ENCODE results near the gene HSPBP1. TPM values are rescaled to one million over a fixed set of nuclear protein-coding genes. Genes with fewer than 3 reads are reported as not detected.
"Not testable (repeated sequence)": the region's sequence is repeated elsewhere in the genome, so short reads cannot be mapped to it uniquely, and the experiment has no call there.

The HSPBP1 gene
- total RNA-seq, 1 donor from 2014 or later = 30.0 TPM

DNA sequence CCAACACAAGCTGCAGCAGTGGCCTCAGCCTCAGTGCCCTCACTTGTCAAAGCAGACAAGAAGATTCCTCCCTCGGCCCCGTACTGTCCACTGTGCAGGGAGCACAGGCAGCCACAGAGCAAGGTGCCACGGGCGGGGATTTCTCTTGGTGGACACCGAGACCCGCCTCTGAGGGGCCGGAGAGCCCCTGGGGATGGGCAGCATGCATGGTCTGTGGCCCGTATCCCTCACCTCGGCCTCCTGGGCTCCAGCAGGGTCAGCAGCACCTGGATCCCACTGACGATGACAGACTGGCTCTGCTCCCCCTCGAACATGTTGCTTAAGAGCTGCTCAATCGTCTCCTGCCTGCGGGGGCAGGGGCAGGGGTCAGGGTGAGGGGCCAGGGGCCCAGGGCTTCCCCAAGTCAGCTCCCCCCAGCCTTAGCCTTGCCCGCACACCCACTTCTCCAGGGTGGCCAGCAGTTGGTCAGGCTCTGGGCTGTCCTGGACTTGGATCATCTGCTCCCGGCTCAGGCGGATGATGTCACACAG is 37.9 kb downstream of the HSPBP1 start:
- intact Hi-C loops (cut with micrococcal nuclease) = no loop called here

DNA sequence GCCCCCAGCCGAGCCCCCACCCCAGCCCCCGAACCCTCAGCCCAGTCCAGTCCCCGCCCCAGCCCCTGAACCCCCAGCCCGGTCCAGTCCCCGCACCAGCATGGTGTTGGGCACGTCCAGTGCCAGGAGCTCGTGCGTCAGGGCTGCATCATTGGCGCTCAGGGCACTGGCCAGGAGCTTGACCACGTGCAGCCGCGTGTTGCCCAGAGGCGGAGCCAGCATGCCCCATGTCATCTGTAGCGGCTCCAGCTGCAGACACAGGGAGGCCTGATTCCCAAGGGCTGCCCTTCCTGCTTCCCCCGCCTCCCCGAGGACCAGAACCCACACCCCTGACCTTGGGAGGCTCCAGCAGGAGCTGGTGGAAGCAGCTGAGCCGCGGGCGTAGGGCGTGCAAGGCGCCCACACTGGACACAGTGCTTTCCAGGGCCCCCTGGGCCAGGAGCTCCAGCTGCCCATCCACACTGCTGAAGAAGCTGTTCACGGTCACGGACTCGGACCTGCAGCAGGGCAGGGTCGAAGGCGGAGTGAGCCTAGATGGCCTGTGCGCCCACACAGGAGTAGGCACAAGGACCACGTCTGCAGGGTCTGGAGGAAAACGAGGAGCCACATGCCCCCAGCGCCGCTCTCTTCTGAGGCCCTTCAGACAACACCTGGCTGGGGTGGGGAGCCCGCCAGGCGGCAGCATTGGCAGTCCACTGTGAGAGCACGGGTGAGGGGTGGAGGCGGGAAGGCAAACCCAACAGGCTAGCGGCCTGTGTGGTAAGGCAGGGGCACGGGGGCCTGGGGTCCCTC is 38.6 kb downstream of the HSPBP1 start:
- intact Hi-C loops (cut with micrococcal nuclease) = no loop called here

DNA sequence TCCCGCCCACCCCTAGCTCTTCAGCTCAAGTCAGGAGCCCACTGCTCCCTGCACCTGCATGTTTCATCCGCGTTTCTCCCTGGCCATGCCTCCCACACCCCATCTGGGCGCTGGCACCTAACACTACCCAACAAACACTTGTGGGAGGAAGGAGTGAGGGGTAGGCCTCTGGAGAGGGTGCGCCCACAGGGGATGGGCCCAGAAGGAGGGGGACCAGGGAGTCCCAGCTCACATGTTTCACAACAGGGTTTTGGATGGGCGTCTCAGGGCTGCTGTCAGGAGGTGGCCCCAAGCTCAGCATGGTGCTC is 39.2 kb downstream of the HSPBP1 start:
- intact Hi-C loops (cut with micrococcal nuclease) = no loop called here

DNA sequence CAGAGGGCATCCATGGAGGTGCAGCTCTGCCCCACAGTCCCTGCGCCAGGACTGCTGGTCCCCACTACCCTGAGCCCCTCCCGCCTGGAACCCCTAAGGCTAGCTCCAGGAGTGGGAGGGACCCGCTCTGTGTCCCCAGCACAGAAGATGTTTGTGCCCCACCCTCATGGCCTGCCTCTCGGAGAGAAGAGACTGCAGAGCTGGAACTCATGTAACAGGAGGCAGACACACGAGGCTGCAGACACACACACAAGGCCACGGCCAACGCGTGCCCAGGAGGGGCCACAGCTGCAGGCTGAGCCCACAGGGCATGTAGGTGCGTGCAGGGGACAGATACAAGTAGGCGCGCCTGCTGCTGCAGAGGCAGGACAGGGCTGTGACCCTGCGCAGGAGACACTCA is 40.9 kb downstream of the HSPBP1 start:
- intact Hi-C loops (cut with micrococcal nuclease) = no loop called here

DNA sequence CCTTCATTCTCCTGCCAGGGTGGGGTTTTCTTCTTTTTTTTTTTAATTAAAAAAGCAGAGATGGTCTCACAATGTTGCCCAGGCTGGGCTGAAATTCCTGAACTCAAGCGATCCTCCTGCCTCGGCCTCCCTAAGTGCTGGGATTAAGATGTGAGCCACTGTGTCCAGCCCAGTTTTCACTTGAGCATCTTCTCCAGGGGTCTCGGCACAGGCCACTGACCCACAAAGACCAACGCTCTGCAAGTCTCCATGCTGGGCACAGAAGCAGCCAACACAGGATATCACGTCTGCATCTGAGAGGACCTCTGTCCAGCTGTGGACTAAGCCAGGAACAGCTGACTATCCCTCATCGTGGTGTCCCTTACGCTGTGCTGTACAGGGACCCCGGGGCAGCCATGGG is 41.9 kb downstream of the HSPBP1 start:
- intact Hi-C loops (cut with micrococcal nuclease) = no loop called here

DNA sequence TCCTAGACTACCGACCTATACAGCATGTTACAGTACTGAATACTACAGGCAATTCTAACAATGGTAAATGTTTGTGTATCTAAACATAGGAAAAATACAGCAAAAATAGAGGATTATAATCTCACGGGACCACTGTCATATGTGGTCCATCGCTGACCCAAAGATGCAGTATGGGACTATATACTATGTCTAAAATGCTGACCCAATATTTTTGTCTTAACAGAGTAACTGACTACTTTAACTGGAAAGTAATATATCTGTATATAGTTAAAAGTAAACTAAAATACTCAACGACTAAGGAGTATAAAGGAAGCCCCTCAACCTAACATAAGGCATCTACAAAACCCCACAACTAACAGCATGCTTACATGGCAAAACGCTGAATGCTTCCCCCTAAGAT is 46.9 kb downstream of the HSPBP1 start:
- intact Hi-C loops (cut with micrococcal nuclease) = no loop called here

DNA sequence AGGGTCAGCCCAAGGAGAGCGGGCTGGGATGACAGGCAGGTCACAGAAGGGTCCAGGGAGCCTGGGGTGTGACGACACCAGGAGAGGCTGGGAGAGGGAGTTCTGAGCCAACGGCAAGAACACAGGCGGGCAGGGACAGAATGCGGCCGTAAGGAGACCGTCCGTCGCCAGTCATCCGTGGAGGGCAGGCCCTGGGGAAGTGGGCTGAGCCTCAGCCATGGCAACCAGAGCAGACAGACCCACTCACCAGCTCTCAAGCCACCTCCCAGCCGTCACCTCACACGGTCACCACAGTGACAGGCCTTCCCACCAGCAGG is 47.7 kb downstream of the HSPBP1 start:
- intact Hi-C loops (cut with micrococcal nuclease) = no loop called here

DNA sequence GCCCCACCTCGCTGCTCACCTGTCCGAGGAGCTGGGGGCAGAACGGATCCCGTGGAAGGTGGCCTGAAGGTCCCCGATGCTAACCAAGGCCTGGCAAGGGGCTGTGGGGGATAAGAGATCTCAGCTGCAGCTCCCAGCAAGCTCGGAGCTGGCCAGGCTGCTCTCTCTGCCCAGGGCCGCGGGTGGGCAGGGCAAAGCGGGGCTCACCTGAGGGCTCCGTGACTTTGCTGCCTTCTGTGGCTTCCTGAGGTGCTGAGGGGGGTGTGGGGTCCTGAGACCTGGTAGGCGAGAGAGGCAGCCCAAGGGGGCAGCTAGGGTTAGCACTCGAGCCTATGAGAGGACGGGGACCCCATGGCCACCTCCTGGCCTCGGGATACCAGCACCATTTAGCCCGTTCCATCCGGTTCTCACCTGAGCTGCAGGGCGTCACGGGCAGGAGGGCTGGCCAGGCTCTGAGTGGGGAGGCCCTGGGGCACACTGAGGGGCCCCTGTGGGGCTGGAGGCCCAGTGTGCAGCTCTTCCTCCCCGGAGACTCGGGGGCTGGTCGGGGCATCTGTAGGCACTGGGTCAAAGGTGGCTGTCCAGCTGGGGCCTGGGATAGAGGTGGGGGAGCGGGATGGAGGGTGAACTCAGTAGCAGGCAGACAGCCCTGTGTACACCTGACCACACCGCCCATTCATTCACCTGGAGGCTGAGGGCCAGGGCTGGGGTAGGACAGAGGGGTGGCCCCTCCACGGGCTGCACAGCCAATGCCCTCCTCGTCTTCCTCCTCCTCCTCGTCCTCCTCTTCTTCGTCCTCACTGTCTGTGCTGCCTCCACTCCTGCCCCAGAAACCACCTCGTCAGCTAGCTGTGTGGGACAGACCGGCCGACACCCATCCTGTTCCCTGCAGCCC is 48.3 kb downstream of the HSPBP1 start:
- intact Hi-C loops (cut with micrococcal nuclease) = no loop called here

DNA sequence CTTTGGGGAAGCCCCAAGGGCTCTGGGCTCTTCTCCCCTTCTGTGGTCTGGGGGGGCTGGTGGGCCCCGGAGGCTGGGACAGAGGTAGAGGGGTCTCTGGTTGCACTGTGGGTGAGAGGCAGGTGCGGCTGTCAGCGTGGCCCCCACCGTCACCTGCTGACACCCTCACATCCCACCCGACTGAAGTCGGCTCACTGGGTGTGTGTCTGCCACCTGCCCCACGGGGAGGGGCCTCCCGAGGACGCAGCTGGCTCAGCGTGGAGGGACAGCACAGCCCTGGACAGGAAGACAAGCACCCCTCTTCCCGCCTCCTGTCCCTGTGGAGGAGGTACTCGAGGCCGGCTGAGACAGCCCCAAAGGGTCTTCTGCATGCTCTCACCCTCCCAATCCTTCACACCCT is 49.1 kb downstream of the HSPBP1 start:
- intact Hi-C loops (cut with micrococcal nuclease) = no loop called here

DNA sequence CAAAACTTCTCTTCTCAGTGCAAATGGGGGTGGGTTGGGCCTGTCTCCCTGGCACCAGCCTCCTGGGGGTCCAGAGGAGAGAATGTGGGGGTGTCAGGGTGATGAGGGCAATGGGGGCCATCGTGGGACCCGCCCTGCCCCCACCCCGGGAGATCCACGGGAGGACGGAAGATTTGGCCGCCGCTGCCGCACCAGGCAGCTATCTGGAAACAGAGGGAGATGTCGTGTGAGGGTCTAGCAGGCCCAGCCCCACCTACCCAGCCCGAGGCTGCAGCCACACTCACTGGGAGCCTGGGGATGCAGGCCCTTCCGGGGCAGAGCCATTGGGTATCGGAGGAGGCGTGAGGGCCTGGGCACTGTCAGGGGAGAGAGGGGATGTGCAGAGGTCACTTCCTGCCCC is 49.6 kb downstream of the HSPBP1 start:
- intact Hi-C loops (cut with micrococcal nuclease) = no loop called here

DNA sequence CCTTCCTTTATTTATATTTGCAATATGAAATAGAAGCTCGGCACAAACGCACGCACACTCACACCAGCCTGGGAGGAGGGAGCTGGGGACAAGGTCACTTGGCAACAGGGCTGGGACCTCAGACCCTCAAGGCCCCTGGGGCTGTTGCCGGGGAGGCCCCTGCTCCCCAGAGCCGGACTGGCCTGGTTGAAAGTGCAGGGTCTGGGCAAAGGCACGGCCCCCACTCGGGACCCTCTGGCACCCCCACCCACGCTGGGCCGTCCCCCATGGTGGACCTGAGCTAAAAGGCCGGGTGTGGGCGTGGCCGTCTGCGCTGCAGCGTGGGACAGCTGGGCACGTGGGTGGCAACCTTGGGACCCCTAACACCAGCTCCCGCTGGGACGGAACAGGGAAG is 50.1 kb downstream of the HSPBP1 start:
- intact Hi-C loops (cut with micrococcal nuclease) = no loop called here

DNA sequence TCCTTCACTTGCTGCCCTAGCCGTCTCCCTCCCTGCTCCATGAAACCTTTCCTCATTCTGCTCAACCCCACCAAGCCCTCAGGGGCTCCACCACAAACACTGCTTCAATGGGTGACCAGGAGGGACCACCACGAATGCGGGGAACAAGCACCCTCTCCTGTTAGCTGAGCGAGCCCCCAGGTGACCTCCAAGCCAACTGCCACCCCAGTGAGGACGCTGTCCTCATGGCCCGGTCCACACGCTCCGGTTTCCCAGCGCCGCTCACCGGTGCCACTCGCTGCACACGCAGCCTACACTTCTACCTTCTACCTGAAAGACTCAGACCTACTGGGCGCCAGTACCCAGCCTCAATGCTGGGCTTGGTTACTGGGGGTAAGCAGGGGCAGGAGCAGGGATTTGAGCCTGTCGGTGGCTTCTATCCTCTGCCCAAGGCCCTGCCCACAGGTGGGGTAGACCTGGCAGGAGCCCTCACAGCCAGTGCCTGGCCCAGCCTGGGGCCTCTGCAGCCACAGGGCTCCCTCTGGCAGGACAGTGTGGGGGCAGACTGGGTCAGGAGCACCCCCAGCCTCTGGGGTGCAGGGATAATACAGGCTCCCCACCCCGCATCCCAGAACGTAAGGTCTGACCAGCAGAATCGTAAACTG is 50.6 kb downstream of the HSPBP1 start:
- intact Hi-C loops (cut with micrococcal nuclease) = no loop called here

DNA sequence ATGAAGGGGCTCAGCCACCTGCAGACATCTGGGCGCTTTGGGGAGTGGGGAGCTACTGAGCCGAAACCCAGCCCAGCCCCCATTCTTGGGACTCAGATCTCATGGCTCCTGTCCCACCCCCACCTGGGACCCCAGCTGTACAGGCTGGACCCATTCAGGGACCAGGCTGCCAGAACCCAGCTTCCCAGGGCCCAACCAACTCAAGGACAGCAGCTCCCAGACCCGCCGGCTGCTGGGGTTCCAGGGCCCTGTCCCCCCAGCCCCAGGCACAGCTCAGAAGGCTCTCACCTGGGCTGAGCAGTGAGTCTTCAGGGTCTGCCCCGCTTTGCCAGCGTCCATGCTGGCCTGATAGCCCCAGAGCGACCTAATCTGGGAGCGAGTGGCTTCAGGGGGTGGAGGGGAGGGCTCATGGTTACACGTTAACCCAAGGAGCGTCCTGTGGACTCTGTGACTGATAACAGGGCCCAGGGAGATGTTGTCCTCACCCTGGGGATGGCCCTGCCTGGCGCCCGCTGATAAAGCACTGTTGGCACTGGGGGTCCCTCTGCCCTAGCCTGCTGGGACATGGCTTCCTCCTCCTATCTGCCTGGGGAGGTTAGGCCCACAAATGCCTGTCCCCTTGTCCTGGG is 51.4 kb downstream of the HSPBP1 start, which contains the start of gene TMEM86B:
TMEM86B (minus strand) TSS at position 361 of the 629 bp plus-strand sequence; CDS start at position 339, 22 bp downstream.
- intact Hi-C loops (cut with micrococcal nuclease) = no loop called here

DNA sequence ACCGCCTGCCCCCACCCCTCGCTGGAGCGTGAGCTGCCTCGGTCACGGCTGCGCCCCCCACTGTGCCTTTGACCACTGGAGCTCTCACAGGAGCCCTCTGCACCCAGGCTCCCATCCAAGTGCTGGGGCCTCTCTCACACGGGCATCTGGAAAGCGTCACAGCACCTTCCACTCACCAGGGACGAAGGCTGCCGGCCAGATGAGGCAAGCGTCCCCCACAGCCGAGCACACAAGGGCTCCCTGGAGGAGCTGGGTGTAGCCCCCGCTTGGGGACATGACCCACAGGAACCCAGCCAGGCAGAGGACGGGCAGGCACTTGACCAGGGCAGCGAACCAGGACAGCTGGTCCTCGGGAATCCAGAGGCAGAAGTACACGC is 51.9 kb downstream of the HSPBP1 start:
- intact Hi-C loops (cut with micrococcal nuclease) = no loop called here

DNA sequence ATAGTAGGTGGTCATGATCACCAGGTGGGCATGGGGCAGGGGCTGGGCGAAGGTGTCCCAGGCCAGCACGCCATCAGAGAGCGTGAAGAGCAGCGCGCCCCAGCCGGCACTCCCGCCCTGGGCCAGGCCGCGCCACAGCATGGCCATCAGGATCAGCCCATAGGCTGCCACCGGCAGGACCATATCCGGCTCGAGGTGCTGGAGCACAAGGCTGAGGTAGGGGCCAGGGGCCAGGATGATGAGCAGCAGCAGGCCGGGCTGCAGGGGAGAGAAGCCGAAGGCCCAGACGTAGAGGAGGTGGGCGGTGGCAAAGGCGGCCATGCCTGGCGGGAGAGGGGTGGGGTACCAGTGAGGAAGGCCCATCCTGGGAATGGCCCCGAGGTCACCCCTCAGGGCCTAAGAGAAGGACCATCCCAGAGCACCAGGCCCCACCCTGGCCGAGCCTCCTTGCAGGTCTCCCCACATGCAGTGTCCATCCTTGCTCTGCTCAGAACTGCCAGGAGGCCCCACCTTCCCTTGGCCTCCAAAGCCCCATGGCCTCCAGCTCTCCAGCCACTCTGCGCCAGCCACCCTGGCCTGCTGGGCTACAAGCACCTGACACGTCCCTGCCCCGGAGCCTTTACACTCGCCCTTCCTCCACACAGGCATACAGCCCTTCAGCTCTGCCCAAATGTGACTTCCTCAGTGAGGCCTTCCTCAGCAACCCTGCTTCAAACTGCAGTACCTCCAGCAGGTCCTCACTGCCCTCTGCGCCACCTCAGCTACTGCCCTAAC is 52.5 kb downstream of the HSPBP1 start:
- intact Hi-C loops (cut with micrococcal nuclease) = no loop called here

DNA sequence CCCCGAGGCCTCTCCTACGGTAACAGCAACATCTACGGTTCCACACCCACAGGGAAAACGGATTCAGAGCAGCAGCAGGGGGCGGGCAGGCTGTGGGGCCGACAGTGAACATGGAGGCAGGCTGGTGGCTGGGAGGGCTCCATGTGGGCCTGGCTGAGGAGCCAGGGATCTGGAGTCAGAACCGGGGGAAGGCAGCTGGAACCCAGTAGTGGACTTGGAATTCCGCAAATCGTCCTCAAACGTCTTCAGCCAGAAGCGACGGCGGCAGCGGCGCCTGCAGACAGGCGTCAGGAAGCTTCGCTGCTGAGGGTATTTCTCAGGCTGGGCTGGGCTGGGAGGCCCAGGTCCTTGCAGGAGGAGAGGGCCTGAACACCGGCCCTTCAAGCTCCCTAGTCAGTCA is 53.1 kb downstream of the HSPBP1 start:
- intact Hi-C loops (cut with micrococcal nuclease) = no loop called here

DNA sequence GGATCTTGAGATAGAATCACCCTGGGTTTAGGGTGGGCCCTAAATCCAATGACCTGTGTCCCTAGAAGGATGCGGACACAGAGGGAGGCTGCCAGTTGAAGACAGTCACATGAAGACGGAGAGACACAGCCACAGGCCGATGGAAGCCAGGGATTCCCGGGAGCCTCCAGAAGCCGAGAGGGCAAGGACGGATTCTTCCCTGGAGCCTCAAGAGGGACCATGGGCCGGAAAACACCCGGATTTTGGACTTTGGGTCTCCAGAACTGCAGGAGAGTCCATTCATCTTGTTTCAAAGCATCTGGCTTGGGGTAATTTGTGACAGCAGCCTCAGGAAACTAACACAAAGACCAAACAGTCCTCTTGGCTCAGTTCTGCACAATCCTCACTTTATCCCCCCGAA is 53.6 kb downstream of the HSPBP1 start:
- intact Hi-C loops (cut with micrococcal nuclease) = no loop called here

DNA sequence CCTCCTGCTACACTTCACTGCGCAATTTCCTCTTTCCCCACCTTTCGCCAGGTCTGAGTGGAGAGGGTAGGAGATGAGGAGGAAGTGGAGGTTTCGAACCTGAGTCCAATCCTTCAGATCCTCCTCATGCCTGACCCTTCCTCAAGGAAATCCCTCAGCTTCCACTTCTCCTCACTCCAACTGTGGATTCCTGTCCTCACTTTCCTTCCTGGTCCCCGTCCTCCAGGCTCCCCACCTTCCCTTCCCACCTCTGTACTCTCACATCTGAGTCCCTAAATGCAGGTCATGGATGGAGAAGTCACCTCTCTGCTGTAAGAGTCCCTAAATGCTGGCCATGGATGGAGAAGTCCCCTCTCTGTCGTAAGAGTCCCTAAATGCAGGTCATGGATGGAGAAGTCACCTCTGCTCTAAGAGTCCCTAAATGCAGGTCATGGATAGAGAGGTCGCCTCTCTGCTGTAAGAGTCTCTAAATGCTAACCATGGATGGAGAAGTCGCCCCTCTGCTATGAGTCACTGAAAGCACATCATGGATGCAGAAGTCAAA is 54.4 kb downstream of the HSPBP1 start:
- intact Hi-C loops (cut with micrococcal nuclease) = no loop called here

DNA sequence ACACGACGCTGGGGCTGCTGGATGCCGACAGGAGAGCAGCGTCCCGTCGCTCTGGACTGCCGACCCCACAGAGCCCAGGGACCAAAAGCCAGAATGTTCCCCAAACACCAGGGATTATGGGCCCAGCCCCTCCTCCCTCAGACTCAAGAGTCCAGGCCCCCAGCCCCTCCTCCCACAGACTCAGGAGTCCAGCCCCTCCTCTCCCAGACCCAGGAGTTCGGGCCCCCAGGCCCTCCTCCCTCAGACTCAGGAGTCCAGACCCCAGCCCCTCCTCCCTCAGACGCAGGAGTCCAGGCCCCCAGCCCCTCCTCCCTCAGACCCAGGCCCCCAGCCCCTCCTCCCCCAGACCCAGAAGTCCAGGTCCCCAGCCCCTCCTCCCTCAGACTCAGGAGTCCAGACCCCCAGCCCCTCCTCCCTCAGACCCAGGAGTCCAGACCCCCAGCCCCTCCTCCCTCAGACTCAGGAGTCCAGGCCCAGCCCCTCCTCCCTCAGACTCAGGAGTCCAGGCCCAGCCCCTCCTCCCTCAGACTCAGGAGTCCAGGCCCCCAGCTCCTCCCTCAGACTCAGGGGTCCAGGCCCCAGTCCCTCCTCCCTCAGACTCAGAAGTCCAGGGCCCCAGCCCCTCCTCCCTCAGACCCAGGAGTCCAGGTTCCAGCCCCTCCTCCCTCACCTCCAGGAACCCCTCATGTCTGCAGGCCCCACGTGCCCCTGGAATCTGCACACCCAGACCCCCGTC is 55.1 kb downstream of the HSPBP1 start:
- intact Hi-C loops (cut with micrococcal nuclease) = not testable (repeated sequence)

Measured in T-helper 1 cell treated with Interleukin-12 subunit alpha and Interleukin-12 subunit beta and Interleukin-4 antibody, amounts not matched to agents 30 ng/mL and 1 ng/mL, for 36 hours (primary cell).